ENCODE measurements around the gene WDR27.
"Not testable (repeated sequence)": the region's sequence is repeated elsewhere in the genome, so short reads cannot be mapped to it uniquely, and the experiment has no call there.

Gene WDR27

DNA sequence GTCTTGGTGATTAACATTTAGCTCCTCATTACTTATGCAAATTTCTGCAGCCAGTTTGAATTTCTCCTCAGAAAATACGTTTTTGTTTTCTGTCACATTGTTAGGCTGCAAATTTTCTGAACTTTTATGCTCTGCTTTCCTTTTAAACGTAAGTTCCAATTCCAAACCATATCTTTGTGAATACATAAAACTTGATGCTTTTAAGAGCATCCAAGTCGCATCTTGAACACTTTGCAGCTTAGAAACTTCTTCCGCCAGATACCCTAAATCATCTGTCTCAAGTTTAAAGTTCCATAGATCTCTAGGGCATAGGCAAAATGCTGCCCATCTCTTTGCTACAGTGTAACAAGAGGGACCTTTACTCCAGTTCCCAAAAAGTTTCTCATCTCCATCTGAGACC is 234.1 kb downstream of the WDR27 start:
- DNase-seq, result not testable (repeated sequence)

- not testable (repeated sequence) for DNase-seq
These were observed 235.6 kb downstream of the WDR27 start for GRCh38 chr6:169466256-169466655.

- no peak for DNase-seq
These were observed 244.1 kb downstream of the WDR27 start for GRCh38 chr6:169457762-169458161.

DNA sequence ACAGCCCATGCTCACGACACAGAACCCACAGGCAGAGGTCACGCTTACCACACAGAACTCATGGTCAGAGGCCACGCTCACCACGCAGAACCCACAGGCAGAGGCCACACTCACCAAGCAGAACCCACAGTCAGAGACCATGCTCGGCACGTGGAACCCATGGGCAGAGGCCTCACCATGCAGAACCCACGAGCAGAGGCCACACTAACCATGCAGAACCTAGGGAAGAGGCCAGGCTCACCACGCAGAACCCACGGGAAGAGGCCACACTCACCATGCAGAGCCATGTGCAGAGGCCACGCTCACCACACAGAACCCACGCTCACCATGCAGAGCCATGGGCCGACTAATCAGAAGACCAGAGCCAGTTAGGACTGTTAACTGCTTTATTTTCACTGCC is 245.0 kb downstream of the WDR27 start:
- no peak for DNase-seq

GRCh38 chr6:169455470-169455869 is 246.4 kb downstream of the WDR27 start:
- DNase-seq, result no peak

DNA sequence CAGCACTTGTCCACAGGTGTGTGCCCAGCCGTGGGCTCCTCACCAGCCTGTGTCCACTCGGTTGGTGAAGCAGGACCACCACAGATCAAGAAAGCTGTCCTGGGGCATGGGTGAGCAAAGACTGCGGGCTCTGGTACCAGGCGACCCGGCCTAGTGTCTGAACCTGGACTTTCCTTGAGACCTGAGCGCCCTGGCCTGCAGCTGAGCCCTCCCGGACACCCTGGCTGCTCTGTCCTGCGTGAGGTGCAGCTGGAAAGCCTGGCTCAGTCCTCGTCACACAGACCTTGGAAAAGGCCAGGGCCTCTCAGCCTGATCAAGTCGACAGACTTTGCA is 247.0 kb downstream of the WDR27 start:
- DNase-seq, result no peak

DNA sequence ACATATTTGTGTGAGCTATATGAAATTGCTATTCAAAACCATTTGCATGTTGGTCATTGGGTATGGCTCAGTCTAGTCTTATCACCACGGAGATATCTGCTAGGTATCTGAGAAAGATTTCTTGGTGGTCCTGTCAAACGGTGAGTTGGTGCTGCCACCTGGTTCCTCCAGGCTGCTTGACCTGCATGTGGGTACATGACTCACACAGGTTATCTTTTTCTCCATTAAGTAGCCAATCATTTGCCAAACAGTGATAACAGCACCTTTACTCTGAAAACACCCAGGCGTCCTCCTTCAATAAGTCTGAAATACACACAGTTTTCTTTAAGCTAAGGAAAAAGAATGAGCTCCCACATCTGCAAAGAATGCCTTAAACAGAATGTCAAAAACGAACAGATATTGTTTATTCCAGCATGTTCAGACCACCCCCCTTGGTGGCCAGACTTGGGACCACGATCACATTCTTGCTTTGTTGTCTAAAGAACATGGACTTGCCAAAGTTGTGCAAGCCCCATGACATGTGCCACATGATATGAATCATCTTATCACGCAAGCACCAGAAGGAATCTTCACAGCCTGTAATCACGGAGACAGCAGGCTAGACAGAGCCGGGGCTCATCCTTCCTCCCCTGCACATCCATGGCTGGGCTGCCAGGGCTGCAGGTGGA is 247.5 kb downstream of the WDR27 start:
- no peak for DNase-seq

DNA sequence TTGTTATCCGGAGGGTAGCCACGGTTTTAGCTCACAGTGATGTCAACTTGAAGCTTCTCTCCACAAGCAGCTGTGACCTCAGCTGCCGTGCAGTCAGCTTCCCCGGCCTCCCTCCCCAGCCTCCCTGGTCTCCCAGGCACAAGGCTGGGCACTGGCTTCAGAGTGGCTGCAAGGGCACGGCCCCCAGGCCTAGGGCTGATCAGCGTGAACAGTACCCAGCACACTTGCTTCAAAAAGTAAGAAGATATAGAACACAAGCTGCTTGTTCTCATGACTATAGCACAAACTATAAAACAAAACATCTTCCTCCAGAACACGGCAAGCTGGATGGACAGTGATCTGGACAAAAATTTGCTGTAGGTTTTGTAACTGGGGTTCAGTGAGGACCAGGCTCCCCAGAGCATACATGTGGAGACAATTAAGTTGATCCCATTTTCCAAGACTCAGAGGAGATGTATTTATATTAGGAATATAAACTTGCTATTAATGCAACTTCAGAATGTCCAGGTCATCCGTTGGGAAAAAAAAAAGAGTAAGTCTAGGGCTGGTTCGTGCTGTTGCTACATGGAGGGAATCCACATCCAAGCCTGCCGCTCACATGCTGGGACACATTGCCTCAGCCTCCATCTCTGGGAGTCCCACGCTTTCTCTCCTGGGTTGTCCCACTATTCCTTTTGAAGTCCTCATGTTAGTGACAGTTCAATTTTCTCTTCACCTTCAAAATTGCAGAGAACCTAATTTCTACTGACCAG is 248.8 kb downstream of the WDR27 start:
- no peak for DNase-seq

- no peak for DNase-seq
These were observed 249.5 kb downstream of the WDR27 start for GRCh38 chr6:169452117-169452868.

- DNase-seq, result no peak
These were observed 250.6 kb downstream of the WDR27 start for GRCh38 chr6:169451065-169451838.

DNA sequence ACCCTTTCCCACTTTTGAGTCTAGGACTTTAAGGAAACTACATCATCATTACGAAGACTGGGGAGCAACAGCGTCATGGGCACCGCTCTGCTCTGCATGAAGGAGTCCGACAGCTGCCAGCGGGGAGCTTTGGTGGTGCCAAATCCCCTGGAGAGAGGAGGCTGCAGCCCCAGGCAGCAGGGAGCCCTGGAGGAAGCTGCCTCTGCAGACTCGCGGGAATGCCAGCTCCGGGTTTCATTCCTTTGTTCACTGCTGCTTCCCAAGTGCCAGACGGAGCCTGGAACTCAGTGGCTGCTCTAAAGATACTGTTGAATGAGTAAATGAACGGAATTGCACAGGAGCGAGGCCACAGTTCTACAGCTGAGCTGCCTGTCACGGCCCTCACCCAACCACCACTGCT is 251.7 kb downstream of the WDR27 start:
- DNase-seq, result no peak

GRCh38 chr6:169449221-169449620 is 252.6 kb downstream of the WDR27 start:
- DNase-seq, result no peak

DNA sequence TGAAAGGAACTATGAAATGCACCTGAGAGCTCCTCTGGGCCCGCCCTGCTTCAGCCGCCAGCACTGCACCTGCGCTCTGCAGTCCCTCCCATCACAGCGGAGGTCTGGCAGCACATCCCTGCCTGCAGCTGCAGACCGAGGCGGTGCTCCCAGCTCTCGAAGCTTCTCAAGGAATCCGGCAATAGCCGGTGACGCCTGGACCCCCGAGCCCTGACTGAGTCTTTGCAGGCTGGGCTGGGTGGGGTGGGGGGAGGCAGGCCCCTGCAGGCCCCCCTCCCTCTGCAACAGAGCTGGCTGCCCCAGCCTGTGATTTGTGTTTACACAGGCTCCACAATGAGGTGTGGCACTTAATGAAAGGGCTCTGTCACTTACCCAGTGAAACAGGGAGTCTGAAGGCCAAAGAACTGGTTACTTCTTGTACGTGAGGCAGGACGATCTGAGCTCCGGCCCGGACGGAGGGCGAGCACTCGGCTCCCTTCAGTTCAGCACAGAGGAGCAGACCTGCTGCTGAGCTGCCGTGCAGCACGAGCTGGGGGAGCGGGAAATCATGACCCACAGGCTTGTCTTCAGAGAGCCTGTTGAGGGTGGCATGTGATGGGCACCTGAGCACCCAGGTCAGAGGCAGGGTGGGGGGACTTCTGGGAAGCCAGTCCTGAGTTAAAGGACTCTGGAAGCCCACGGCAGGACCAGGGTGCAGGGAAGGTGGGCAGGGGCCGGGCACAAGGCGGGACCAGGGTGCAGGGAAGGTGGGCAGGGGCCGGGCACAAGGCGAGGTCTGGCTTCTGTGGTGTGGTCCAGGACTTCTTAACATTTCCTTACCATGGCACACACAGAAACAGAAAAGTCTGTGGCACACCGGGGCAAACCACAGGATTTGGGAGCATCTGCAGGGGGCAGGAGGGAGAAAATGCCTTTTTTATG is 255.9 kb downstream of the WDR27 start:
- DNase-seq, result no peak

DNA sequence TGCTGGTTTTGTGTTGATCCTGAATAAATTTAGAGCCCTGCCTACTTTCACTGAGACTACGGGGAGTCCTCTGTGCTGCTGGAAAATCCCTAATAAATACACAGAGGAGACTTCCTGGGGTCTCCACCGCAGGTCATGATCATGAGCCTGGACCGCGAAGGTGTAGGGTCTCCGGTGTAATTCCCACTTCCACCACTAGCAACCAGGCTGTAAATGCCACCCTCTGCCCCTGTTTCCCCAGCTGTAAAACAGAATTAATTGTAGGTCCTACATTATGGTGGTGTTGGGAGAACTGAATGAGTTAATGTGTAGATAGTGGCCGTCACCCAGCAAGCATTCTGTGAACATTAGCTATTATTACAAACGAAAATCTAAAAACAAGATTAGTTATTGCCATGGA is 256.6 kb downstream of the WDR27 start:
- no peak for DNase-seq

DNA sequence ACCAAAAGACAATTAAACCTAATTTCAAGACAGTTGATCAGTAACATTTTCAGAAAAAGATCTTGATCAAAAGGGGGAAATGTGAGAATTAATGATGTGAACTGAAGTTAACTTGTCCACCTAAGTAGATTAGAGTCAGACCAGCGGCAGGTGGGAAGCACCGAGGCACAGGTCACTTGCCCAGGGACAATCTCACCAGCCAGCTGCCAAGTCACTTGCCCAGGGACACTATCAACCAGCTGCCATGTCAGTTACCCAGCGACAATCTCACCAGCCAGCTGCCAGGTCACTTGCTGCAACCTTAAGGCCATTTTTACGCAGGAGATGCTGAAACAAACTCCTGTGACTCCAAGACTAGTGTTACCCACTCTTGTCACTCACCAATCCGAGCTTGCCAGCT is 260.5 kb downstream of the WDR27 start:
- DNase-seq, result no peak

GRCh38 chr6:169439710-169440109 is 262.1 kb downstream of the WDR27 start:
- DNase-seq, result no peak

DNA sequence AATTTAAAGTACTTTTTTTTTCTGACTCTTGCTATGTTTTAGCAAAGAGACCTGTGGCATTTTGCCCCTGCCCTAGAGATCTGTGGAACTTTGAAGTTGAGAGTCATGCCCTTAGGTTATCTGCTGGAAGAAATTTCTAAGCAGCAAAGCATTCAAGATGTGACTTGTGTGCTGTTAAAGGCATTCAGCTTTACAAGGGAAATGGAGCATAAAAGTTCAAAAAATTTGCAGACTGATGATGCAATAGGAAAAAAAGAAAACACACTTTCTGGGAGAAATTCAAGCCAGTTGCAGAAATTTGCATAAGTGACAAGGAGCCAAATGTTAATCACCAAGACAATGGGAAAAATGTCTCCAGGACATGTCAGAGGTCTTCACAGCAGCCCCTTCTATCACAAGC is 267.3 kb downstream of the WDR27 start:
- not testable (repeated sequence) for DNase-seq

GRCh38 chr6:169429001-169429400 is 272.8 kb downstream of the WDR27 start:
- no peak for DNase-seq

DNA sequence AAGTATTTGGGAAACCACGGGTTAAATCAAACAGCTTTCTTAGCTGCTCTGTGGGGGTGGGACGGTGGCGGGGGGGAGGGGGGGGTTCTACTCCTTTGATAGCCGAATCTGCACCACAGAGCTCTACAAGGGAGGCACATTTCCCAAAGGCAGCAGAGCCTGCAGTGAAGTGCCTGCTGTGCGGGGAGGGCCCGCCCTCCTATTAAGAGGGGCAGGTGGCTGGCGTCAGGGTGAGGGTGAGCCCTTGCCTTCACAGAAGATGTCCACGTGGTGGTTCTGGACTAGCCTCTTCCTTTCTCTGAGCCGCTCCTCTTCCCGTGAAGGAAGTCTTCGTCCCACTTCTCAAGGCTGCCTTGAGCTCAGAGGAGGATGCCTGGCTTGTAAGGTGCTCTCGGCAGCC is 273.3 kb downstream of the WDR27 start:
- no peak for DNase-seq

- no peak for DNase-seq
These were observed 274.0 kb downstream of the WDR27 start for GRCh38 chr6:169427856-169428255.

DNA sequence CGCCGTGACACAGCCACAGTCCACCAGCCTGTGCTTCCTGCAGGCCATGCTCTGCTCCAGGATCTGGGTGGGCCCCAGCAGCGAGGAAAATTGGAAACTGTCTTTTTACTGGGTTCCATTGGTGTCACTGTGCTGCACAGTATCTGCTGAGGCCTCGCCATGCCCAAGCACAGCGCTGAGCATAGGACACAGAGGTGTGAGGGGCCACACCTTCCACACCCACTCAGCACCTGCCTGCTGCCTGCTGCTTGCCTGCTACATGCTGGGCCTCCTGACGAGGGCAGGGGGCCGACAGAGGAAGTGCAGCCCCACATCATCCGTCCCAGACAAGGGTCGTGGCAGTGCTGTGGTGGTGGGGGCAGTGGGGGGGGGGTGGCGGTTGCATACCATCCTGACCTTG is 275.2 kb downstream of the WDR27 start:
- DNase-seq, result no peak
